AG04450 (cell line): Measurements from ENCODE around the gene ARL15. TPM values are rescaled to one million over a fixed set of nuclear protein-coding genes. Genes with fewer than 3 reads are reported as not detected.

Source experiments
- CTCF ChIA-PET: fragments of 300-600, 350-600 bp; formaldehyde crosslinking; extraction: SDS; loops from one replicate; lab custom pipeline; 2022; ENCODE audit warnings: antibody characterized with exemption, inconsistent platforms; lab: Charles Lee
- POLR2A ChIA-PET: fragments of 350-600 bp; formaldehyde crosslinking; extraction: SDS; loops from one replicate; lab custom pipeline; 2021; ENCODE audit warnings: antibody characterized with exemption, inconsistent platforms; lab: Yijun Ruan, JAX
- DNase-seq: peaks from one replicate; pipeline ENCODE4 v3.0.0-alpha.2; 2011; ENCODE audit warnings: low read depth, low spot score
- H3K27ac ChIP-seq: one replicate; pipeline ENCODE4 v1.5.1; 2012; ENCODE audit warnings: low read depth, low read length, control low read depth
- H3K27me3 ChIP-seq: one replicate; pipeline ENCODE4 v1.6.0; 2012; ENCODE audit warnings: low read length; ENCODE audit not compliant: control insufficient read depth, insufficient read depth
- H3K4me3 ChIP-seq: 2 replicates; pipeline ENCODE4 v1.5.1; 2011; ENCODE audit warnings: mild to moderate bottlenecking, low read depth, low read length, control low read depth
- H3K9me3 ChIP-seq: 2 replicates; pipeline ENCODE4 v1.5.1; 2012; ENCODE audit warnings: low read length; ENCODE audit not compliant: control insufficient read depth, insufficient read depth
- CTCF ChIP-seq: IDR thresholded peaks from 2 replicates; pipeline ENCODE4 v1.5.1; 2011; ENCODE audit warnings: low read depth, low read length, control low read depth, inconsistent platforms
- polyA plus RNA-seq: library from polyadenylated mRNA; depleted of rRNA; stranded (reverse); fragments of >200 nt; gene quantifications from 2 replicates; pipeline ENCODE4 v1.2.3, GENCODE V29; 2011

The ARL15 gene
- polyA plus RNA-seq, 1 experiment: 16.0 TPM

GRCh38 chr5:54000011-54000410 is 310.4 kb downstream of the ARL15 start:
- no peak for TF ChIP-seq CTCF
- Histone ChIP-seq H3K27ac (no peak overlapping the region), H3K27me3 (no peaks in the 10 kb centered on the region), H3K4me3 (no peak overlapping the region), H3K9me3 (no peaks in the 10 kb centered on the region)
- ChIA-PET CTCF (no interaction called here), POLR2A (no interaction called here)
- no peak for DNase-seq

- DNase-seq: no peak
- Histone ChIP-seq H3K4me3 (no peak overlapping the region), H3K27ac (no peak overlapping the region), H3K9me3 (no peaks in the 10 kb centered on the region), H3K27me3 (no peaks in the 10 kb centered on the region)
- ChIA-PET CTCF (interaction anchor here (0.5 to 1.0 kb wide), 3 partner anchors 8 to 601 kb away, joined by 3 to 4 read pairs (median 3); no protein-coding TSS in a partner anchor), POLR2A (interaction anchor here (0.7 kb wide), 1 partner anchor 237 kb away, joined by 7 read pairs; no protein-coding TSS in a partner anchor)
- no peak for TF ChIP-seq CTCF
Observed at GRCh38 chr5:53997736-53998627, 312.4 kb downstream of the ARL15 start.

- Histone ChIP-seq H3K27ac (no peak overlapping the region), H3K9me3 (no peaks in the 10 kb centered on the region), H3K27me3 (no peaks in the 10 kb centered on the region), H3K4me3 (no peak overlapping the region)
- CTCF ChIA-PET: interaction anchor here (1.0 kb wide), 1 partner anchor 239 kb away, joined by 3 read pairs; no protein-coding TSS in a partner anchor
- no peak for DNase-seq
- POLR2A ChIA-PET: interaction anchor here (1.2 kb wide), 1 partner anchor 12 kb away, joined by 3 read pairs; no protein-coding TSS in a partner anchor
- TF ChIP-seq CTCF: no peak
Observed at GRCh38 chr5:53996008-53996407, 314.4 kb downstream of the ARL15 start.

GRCh38 chr5:53994148-53994547 is 316.2 kb downstream of the ARL15 start:
- DNase-seq: peak; percentile 30
- Histone ChIP-seq H3K9me3 (no peaks in the 10 kb centered on the region), H3K27me3 (no peaks in the 10 kb centered on the region), H3K4me3 (no peak overlapping the region), H3K27ac (peak overlapping the region; percentile 34)
- CTCF ChIA-PET: no interaction called here
- TF ChIP-seq CTCF: no peak
- POLR2A ChIA-PET: interaction anchor here (0.6 kb wide), 1 partner anchor 17 kb away, joined by 4 read pairs; no protein-coding TSS in a partner anchor

GRCh38 chr5:53991942-53992341 is 318.4 kb downstream of the ARL15 start:
- POLR2A ChIA-PET: no interaction called here
- CTCF ChIA-PET: interaction anchor here (0.9 kb wide), 1 partner anchor 52 kb away, joined by 4 read pairs; no protein-coding TSS in a partner anchor
- no peak for DNase-seq

More at GRCh38 chr5:53991942-53992341, 318.4 kb downstream of the ARL15 start:
- H3K27me3 ChIP-seq: no peaks in the 10 kb centered on the region
- no peak for TF ChIP-seq CTCF
- H3K9me3 ChIP-seq: no peaks in the 10 kb centered on the region
- no peak overlapping the region for H3K4me3 ChIP-seq
- no peak overlapping the region for H3K27ac ChIP-seq
